Activated CD4-positive, alpha-beta T cell treated with anti-CD3 and anti-CD28 coated beads, Interleukin-2, amount 50 U/mL, for 48 hours (primary cell): ENCODE measurements around the gene LSMEM2.
"Not testable (repeated sequence)": the region's sequence is repeated elsewhere in the genome, so short reads cannot be mapped to it uniquely, and the experiment has no call there.

ENCODE experiments used
- DNase-seq, 2 experiments: peaks; one replicate each; pipeline ENCODE4 v3.0.0-alpha.2; 2020

Gene LSMEM2

DNA sequence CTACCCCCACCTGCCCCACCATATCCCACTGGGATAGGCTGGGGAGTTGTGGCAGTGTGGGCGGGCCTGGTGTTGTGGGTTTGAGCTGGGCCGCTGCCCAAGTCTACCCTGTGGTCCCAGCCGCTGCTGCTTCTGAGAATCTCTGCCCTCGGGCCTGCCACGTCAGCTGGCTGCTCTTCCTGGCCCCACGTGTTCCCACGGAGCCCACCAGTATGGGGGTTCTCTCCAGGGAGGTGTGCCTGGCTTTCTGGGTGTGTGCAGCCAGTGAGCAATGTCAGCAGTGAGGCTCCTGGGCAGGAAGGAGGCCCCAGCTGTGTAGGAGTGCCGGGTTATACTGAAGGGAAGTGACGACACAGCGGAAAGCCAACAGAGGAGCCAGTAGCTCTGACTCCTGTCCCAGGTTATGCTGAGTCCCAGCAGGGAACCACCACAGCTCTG is 32.4 kb upstream of the LSMEM2 start:
- DNase-seq = peak; percentile 85 to 90

DNA sequence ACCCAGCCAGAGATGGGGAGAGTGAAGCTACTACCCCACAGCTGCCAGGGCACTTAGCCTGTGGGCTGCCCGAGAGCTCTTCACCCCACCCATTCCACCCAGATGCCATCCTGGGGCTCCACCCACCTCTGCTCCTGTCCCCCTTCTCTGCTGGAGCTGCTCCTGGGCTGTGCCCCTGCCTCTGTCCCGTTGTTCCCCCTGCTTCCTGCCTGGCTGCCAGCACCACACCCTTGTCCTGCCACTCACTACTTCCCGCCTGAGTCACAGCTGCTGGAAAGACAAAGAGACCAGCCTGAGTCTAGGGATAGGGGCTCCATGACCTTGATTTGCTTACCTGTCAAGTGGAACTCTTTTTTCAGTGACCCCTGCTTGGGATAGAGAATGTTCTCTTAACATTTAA is 30.5 kb upstream of the LSMEM2 start:
- DNase-seq = no peak

DNA sequence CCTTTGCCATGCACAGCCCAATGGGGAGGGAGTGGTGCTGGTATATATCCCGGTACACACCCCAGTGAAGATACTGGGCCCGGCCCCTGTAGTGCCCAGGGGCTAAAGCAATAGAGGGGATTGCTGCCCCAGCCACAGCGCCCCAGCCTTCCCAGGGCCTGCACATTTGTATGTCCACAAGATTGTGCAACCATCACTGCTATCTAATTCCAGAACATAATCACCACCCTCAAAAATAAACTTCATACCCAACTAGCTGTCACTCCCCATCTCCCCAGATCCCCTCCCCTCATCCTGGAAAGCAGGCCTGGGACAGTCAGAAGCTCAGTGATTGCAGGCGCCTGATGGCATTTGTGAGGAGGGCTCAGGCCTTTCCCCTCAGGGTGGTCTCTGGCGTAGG is 29.4 kb upstream of the LSMEM2 start:
- no peak for DNase-seq

DNA sequence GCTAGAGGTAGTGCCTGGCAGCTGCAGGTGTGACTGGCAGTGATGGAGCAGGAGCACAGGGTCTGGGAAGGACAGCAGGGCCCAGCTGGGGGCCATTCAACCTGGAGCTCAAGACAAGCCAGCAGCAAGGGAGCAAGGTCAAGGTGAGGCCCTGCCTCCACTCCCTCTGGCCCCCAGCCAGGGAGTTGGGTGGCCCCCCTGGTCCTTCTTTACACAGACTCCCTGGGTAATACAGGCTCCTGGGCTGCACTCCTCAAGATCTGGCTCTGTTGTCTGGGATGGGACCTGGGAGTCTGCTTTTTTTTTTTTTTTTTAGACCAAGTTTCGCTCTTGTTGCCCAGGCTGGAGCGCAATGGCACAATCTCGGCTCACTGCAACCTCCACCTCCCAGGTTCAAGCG is 28.4 kb upstream of the LSMEM2 start:
- DNase-seq = no peak

DNA sequence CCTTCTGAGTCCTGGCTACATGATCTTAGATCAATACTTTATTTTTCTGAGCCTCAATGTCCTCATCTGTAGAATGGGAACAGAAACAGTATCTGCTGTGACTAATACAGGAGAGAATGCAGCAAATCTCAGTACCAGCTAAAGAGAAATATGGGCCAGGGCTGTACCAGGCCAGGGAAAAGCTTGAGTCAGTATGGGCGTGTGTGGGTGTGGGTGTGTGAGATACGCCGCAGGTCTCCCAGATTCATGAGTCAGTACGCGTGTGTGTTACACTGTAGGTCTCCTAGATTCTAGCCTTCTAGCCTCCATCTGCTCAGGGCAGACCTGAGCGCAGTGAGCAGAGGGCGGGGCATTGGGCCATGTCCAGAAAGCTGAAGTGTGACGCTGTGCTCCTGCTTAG is 27.7 kb upstream of the LSMEM2 start:
- DNase-seq = peak; percentile 68 to 73

DNA sequence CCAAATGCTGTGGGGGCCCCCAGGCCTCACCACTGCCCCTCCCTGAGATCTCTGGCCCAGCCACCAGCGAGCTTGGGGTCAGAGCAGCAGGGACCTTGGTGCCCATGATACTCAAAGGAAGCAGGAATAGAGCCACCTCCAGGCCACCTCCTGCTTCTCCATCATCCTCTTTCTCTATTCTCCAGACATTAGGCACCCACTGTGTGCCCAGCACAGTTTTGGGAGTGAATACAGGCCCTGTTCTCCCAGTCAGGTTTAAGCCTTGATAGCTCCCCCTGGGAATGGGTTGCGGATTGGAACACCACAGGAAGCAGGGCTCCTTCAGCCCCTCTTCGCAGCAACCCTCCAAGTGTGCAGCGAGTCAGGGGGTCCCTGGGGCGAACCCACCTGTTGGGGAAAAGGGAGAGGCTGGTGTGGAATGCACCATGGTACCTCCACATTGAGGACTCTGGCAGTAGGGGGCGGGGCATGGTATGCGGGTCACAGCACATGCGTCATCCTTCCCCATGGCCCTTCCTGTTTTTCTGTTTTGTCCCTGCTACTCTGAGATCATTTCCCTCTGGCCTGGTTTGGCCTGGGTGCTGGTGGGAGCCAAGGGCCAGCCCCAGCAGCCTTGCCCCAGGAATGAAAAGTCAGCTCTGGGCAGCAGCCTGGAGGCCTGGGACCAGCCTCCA is 24.2 kb upstream of the LSMEM2 start:
- DNase-seq = no peak

DNA sequence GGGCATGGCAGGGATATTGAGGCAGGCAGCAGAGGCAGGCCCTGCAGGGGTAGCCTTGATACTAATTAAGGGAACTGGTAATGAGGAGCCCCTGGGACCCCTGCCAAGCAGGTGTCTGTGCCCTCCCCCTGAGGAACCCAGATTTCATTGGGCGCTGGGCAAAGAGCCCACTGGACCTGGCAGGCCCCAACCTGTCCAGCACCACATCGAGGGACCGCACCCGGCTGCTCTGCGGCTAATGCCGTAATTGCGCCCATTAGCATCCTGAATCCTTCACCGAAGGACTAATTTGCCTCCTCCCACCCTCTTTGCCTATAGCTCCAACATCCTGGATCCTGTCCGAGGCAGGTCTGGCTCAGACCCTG is 23.7 kb upstream of the LSMEM2 start:
- DNase-seq = no peak

DNA sequence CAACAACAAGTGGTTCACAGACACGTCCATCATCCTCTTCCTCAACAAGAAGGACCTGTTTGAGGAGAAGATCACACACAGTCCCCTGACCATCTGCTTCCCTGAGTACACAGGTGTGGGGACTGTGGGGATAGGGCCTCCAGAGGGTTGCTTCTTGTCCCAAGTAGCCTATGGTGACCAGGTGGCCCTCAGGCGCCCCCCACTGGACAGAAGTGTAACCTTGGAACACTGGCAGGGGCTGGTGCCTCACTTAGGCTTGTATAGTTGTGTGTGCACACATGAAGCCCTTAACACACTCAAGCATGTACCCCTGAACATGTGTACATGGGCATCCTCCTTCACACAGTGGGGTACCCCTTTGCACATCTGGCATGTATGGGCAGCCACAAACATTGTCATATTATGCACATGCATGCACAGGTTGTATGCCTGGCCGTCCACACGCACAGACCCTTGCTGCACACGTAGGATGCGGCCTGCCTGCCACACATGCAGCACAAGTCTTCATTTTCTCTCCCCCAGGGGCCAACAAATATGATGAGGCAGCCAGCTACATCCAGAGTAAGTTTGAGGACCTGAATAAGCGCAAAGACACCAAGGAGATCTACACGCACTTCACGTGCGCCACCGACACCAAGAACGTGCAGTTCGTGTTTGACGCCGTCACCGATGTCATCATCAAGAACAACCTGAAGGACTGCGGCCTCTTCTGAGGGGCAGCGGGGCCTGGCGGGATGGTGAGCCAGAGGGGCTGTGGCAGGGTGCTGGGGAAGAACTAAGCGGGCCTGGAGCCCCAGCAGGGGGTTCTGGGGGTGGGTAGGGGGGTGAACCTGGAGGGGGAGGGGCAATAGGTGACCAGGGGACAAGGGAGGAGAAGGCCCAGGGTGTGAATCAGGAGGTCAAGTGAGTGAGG is 21.7 kb upstream of the LSMEM2 start:
- DNase-seq = peak; percentile 61 to 73

DNA sequence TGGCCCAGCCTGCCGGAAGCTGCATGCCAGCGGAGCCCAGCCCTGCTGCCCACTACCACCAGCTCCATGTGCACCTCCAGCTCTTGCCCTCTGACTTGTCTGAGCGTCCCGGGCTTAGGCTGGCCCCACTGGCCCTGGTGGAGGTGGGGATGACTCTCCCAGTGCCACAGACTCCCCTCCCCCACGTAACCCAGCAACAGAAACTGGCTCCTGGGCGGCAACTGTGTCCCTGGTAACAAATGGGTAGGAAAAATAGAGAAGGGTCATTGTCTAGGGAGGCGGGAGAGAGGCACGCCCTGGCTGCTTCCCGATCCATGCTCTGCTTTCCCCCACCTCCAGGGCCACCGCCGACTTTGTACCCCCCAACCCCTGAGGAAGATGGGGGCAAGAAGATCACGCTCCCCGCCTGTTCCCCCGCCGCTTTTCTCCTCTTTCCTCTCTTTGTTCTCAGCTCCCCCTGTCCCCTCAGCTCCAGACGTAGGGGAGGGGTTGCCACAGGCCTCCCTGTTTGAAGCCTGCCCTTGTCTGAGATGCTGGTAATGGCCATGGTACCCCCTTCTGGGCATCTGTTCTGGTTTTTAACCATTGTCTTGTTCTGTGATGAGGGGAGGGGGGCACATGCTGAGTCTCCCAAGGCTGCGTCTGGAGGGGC is 20.7 kb upstream of the LSMEM2 start:
- DNase-seq = no peak

DNA sequence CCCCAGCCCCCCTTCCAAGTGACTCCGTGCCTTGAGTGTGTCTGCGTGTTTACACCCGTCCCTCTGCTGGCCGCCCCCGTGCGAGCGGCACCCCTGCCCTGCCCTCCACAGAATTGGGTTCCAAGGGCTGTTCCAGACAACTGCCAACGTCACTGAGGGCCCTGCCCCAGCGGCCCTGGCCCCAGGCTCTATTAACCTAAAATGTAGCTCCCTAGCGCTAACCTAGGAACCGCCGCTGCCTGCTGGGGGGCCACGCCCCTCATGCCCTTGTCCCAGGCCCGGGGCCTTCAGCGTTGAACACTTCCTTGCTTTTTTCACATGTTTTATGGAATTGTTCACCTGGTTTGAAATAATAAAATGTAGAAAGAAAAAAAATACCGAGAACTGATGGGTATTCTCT is 19.9 kb upstream of the LSMEM2 start:
- no peak for DNase-seq

DNA sequence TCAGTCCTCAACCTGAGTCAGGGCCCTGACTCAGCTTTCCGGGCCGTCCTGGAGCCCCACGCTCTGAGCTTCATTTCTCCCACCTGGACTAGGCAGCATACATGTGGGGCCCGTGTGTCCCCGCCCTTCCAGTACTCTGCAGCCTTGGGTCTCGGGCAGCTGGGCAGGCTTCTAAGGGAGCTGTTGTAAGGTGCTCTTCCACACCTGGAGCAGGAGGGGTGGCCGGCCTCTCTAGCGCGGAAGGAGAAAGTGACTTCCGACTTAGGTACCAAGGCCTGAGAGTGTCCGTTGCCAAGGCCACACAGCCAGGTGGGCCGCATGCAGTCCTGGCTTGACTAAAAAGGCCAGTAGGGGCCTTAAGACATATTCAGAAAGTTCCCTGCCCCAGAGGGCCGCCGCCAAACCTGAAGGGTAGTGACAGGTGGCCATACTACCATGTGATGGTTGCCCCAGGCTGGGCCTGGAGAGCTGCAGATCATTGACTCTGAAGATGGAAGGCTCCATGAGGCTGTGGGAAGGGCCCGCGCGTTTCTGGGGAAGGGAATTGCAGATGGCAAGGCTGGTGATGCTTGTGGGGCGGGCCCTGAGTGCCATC is 19.4 kb upstream of the LSMEM2 start:
- no peak for DNase-seq

DNA sequence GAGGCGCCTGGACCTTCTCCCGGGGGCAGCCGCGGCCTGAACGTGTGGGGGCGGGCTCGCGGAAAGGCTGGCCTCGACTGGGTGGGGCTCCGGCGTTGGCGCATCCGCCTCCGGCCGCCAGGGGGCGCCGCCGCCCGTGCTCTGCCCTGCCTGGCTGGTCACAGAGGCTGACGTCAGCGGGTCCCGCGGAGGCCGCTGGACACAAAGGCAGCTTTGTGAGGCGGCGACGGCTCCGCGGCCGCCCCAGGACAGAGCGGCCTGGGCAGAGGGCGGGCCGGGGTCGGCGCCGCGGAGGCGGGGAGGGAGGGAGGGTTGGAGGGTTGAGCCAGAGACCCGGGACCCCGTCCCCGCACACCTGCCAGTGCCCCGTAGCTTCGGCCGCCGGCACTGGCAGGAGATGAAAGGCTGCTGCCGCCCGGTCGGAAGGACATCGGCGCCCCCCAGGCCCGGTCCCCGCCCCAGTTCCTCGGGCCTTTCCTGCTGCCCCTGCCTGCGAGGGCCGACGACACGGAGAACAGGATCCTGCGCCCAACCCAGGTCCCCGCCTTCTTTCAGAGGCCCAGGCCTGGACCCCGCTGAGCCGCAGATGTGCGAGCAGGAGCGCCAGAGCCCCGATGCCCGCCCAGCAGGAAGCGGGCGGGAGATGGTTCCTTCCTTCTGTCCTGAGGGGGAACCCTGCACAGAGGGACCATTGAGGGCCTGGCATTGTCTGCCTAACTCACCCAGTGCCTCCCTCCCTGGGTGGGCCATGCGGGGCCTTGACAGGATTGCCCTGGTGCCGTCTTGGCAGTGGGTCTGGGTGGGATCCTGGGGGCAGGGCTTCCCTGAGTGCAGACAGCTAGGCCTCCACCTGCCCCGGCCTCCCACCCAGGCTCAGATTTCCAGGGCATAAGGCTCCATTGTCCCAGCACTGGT is 18.6 kb upstream of the LSMEM2 start:
- peak; percentile 84 to 86 for DNase-seq

DNA sequence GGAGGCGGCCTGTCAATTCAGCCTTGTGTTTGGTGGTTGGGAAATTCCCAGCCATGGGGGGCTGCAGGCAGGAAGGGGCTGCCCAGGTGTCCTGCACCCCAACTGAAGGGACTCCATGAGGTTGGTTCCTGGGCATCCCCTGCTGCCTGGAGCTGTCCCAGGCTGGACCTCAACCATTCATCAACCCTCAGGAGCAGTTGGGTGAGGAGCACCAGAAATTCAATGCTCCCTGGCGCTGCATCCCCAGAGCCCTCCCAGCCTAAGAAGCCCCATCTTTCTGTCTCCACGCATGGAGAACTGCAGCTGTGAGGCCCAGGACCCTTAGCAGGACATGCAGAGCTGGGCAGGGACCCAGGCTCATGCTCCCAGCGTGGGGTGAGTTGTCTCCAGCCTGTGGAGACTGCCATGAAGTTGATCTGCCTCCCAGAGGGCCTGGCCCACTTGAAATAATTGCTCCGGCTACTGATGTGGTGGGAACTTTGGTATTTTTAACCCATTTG is 17.9 kb upstream of the LSMEM2 start:
- no peak for DNase-seq

DNA sequence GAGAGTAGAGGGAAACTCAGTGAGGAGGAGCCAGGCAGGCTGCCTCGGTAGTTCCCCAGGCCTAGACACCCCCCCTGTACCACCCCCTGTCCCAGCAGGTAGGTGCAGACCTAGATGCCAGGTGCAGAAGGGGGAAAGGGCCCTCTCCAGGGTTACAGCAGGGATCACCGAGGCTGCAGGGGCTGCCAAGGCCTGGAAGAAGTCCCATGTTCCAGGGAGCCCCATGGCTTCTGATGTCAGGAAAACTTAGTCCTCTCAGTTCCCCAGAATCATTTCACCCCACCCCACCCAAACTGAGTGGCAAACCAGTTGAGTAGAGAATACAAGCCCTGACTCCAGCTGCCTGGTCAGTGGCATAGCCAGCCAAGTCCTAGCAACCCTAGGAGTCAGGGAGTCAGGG is 17.4 kb upstream of the LSMEM2 start:
- DNase-seq = no peak

DNA sequence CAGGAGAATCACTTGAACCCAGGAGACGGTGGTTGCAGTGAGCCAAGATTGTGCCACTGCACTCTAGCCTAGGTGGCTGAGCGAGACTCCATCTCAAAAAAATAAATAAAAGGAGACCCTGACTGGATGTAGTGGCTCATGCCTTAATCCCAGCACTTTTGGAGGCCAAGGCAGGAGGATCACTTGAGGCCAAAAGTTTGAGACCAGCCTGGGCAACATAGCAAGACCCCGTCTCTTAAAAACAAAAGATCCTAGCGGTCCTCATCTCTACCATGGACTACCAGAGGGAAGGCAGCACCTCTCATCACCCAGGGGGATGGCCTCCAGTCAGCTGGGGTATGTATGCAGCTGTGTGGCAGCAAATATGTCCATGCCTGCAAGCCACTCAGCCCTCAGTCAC is 16.7 kb upstream of the LSMEM2 start:
- not testable (repeated sequence) for DNase-seq

DNA sequence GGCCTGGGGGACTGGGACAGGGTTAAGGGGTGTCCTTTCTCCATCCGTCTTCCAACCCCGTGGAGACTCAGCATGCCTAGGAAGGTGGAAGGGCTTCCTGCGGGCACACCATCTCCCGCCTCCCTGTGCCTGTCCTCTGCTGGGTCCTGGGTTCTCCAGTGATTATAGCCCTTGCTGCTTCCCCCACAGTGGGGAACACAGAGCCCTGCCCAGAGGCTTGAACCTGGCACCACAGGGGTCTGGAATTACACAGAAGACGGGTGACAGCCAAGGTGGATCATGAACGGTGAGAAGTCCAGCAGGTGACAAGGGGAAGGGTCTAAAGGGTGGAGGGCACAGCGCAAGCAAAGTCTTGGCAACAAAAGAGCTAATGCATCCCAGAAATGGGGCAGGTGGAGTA is 16.1 kb upstream of the LSMEM2 start:
- DNase-seq = no peak

DNA sequence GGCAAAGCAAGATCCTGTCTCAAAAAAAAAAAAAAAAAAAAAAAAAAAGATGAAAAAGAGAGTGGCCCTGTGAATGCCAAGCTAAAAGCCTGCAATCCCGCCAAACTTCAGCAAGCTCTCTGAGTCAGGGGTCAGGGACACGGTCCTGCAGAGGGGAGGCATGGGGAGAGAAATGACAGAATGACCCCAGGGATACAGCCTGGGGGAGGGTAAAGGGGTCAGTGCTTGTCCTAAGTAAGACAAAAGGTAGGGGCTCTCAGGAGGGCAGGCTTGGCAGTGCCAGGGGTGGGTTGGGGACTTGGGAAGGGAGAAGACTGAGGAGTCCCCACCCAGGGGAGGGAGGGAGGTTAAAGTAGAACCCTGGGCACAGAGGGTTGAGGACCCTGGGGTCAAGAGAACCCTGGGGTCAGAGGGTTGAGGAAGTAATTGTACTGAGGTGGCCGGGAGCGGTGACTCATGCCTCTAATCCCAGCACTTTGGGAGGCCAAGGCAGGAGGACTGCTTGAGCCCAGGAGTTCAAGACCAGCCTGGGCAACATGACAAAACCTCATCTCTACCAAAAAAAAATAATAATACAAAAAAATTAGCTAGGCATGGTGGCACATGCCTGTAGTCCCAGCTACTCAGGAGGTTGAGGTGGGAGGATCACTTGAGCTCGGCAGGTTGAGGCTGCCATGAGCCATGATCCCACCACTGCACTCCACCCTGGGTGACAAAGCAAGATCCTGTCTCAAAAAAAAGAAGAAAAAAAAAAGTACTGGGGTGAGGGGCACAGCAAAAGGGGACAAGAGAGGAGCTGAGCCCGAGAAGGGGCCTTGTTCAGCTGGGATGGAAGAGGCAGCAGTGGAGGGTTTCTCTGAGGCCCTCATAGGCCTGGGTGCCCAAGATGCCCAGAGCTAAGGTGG is 15.2 kb upstream of the LSMEM2 start:
- no peak for DNase-seq

DNA sequence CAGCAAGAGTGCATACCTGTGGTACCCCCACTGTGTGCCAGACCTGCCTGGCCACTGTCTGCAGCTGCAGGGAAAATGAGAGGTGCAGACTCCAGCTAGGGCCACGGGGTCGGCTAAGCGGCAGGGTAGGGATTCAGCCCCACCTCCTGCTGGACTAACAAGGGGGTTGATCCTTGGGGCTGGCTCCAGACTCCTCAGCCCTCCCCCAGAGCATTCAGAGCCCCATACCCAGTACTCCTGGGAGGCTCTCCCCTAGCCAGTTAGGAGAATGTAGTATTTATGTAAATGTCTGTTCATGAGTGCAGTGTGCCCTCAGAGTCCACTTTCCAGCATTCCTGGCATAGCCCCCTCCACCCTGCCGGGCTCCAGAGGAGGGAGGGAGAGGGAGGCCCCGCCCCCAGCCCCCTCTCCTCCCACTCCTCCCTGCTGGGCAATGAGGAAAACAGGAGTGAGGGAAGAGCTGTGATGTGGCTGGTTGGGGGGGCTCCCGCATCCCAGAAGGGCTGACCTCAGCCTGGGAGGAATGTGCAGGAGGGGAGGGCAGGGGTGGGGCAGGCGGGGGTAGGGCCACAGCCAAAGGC is 14.4 kb upstream of the LSMEM2 start:
- no peak for DNase-seq

DNA sequence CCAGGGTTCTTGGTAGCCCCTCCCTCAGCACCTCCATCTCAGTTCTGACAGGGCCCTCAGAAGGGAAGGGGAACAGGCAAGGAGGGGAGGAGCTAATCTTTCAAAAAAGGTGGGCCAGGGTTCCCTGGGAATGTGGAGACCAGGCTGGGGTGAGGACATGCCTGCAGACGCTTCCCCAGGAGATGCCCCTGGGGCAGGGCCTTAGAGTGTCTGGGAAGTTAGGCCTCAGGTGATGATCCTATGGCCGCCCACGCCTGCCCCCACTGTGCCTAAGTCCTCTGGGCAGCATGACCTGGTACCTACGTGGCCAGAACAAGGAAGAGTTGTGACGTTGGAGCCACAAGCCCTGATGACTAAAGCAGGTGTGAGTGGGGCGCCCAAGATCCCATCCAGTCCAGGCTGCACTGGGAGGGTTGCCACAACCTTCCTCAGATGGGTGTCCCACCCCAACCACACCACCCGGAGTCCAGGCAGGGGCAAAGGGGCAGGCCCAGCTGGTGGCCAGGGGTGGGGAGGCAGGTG is 13.9 kb upstream of the LSMEM2 start:
- no peak for DNase-seq

DNA sequence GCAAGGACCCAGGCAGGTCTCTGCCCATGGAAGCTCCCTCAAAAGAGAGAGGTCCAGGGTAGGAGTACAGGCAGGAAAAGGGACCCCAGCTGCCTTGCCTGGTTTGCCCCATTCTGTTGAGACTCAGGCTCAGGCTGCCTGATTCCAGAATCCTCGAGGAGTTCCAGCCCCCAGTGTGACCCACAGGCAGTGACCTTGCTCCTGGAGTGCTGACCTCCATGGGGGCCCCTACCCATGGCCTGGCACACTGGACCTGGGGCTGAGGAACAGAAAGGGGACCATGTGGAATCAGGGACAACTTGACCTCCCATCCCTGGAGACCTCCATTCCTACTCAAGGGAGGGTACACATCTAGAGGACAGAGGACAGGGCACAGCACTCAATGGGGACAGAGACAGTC is 13.3 kb upstream of the LSMEM2 start:
- DNase-seq = no peak
